MM.1S (cell line): Measurements from ENCODE around the gene TMEM163.

Source experiments
- DNase-seq: peaks from one replicate; pipeline ENCODE4 v3.0.0-alpha.2; 2015
- H2AFZ ChIP-seq: fragments of 300-600 bp; sonication (generic); 2 replicates; pipeline ENCODE4 v1.6.0; 2016; ENCODE audit warnings: antibody characterized with exemption, low read length
- H3F3A ChIP-seq: fragments of 300-600 bp; sonication (generic); 2 replicates; pipeline ENCODE4 v1.6.1; 2016; ENCODE audit warnings: mild to moderate bottlenecking, antibody characterized with exemption, low read length, moderate library complexity, mixed read lengths; ENCODE audit not compliant: insufficient read depth
- H3K27ac ChIP-seq: fragments of 300-600 bp; sonication (generic); 2 replicates; pipeline ENCODE4 v1.5.1; 2016; ENCODE audit warnings: mild to moderate bottlenecking, low read length
- H3K27me3 ChIP-seq: fragments of 300-600 bp; sonication (generic); replicated peaks from 2 replicates; pipeline ENCODE4 v1.6.0; 2016; ENCODE audit warnings: low read length; ENCODE audit not compliant: insufficient read depth
- H3K36me3 ChIP-seq: fragments of 300-600 bp; sonication (generic); replicated peaks from 2 replicates; pipeline ENCODE4 v1.6.1; 2016; ENCODE audit warnings: mild to moderate bottlenecking, low read length, mixed read lengths; ENCODE audit not compliant: insufficient read depth
- H3K4me1 ChIP-seq: fragments of 300-600 bp; sonication (generic); 2 replicates; pipeline ENCODE4 v1.6.1; 2016; ENCODE audit warnings: low read length, mixed read lengths
- H3K4me2 ChIP-seq: fragments of 300-600 bp; sonication (generic); 2 replicates; pipeline ENCODE4 v1.6.0; 2016; ENCODE audit warnings: low read depth, low read length
- H3K4me3 ChIP-seq: fragments of 300-600 bp; sonication (generic); 2 replicates; pipeline ENCODE4 v1.5.1; 2016; ENCODE audit warnings: low read length, mixed read lengths
- H3K79me2 ChIP-seq: fragments of 300-600 bp; sonication (generic); 2 replicates; pipeline ENCODE4 v1.6.1; 2016; ENCODE audit warnings: mixed run types, low read length, mixed read lengths
- H3K9ac ChIP-seq: fragments of 300-600 bp; sonication (generic); 2 replicates; pipeline ENCODE4 v1.6.1; 2016; ENCODE audit warnings: low read length, mixed read lengths
- H3K9me2 ChIP-seq: fragments of 300-600 bp; sonication (generic); replicated peaks from 2 replicates; pipeline ENCODE4 v1.6.1; 2016; ENCODE audit warnings: mild to moderate bottlenecking, low read length, mixed read lengths; ENCODE audit not compliant: insufficient read depth
- H3K9me3 ChIP-seq: fragments of 300-600 bp; sonication (generic); replicated peaks from 2 replicates; pipeline ENCODE4 v1.6.1; 2016; ENCODE audit warnings: mild to moderate bottlenecking, low read length, mixed read lengths; ENCODE audit not compliant: insufficient read depth
- H4K20me1 ChIP-seq: fragments of 300-600 bp; sonication (generic); 2 replicates; pipeline ENCODE4 v1.6.1; 2016; ENCODE audit warnings: mild to moderate bottlenecking, low read length, moderate library complexity, mixed read lengths; ENCODE audit not compliant: insufficient read depth
- CTCF ChIP-seq: fragments of 300-600 bp; sonication (generic); IDR thresholded peaks from 2 replicates; pipeline ENCODE4 v1.5.1; 2016; ENCODE audit warnings: antibody characterized with exemption, low read length, mixed read lengths
- EZH2 ChIP-seq: fragments of 300-600 bp; sonication (generic); optimal IDR thresholded peaks from 2 replicates; pipeline ENCODE3; 2017; ENCODE audit warnings: low read depth, mild to moderate bottlenecking, antibody characterized with exemption, low read length, mixed read lengths
- EZH2phosphoT487 ChIP-seq: fragments of 300-600 bp; sonication (generic); IDR thresholded peaks from 2 replicates; pipeline ENCODE4 v1.6.1; 2018; ENCODE audit warnings: antibody characterized with exemption, low read length

The TMEM163 gene

DNA sequence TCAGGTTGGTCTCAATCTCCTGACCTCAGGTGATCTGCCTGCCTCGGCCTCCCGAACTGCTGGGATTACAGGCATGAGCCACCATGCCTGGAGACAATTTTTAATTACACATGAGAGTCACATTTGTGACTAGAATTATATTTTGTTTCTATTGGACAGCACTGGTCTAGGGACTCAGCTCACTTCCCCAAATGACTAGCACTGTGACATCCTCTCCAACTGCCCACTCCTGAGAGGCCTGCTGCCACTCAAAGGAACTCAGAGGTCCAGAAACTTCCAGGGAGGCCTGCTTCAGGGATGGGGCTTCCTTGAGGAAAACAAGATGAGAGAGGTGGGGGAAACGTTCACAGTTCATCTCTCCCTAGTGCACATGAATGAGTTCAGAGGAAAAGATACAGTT, 29.5 kb downstream of the TMEM163 start:
- TF ChIP-seq EZH2phosphoT487 (no peak), EZH2 (no peak), CTCF (no peak)
- Histone ChIP-seq H3F3A (no peaks in the 10 kb centered on the region), H4K20me1 (no peaks in the 10 kb centered on the region), H3K9me2 (no peaks in the 10 kb centered on the region), H3K27me3 (no peaks in the 10 kb centered on the region), H3K36me3 (no peaks in the 10 kb centered on the region), H3K9ac (no peak overlapping the region), H3K4me3 (no peak overlapping the region), H3K79me2 (no peaks in the 10 kb centered on the region), H3K4me2 (no peak overlapping the region), H3K4me1 (no peaks in the 10 kb centered on the region), H3K9me3 (no peaks in the 10 kb centered on the region), H3K27ac (no peak overlapping the region), H2AFZ (no peak overlapping the region)
- no peak for DNase-seq

DNA sequence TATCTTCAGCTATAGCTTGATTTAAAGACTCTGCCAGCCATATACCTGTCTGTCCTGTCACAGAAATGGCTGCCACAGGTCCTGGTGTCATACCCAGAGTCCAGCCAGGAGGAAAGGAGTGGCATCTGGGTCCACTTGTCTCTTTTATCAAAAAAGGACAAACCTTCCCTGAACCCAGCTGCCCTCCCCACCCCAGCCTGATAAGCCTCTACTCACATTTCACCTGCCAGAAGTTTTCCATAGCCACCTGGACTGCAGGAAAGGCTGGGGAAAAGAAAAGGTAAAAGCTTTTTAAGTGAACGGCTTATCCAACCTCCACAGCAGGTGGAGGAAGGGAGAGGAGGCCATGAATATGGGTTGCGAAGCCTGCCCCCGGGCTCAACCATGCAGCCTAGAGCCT, 32.8 kb downstream of the TMEM163 start:
- Histone ChIP-seq H3K4me3 (no peak overlapping the region), H3K4me2 (no peak overlapping the region), H3K27ac (no peak overlapping the region), H4K20me1 (no peaks in the 10 kb centered on the region), H3K36me3 (no peaks in the 10 kb centered on the region), H3K79me2 (no peaks in the 10 kb centered on the region), H3K9ac (no peak overlapping the region), H2AFZ (no peak overlapping the region), H3K9me3 (no peaks in the 10 kb centered on the region), H3K9me2 (no peaks in the 10 kb centered on the region), H3F3A (no peaks in the 10 kb centered on the region), H3K4me1 (no peaks in the 10 kb centered on the region), H3K27me3 (no peaks in the 10 kb centered on the region)
- no peak for TF ChIP-seq EZH2
- TF ChIP-seq CTCF: no peak
- TF ChIP-seq EZH2phosphoT487: no peak
- no peak for DNase-seq

GRCh38 chr2:134683561-134684112, 35.2 kb downstream of the TMEM163 start:
- H3K4me2 ChIP-seq: no peak overlapping the region

More at GRCh38 chr2:134683561-134684112, 35.2 kb downstream of the TMEM163 start:
- Histone ChIP-seq H3K27ac (no peak overlapping the region), H3K4me3 (no peak overlapping the region), H3K79me2 (no peaks in the 10 kb centered on the region), H3K9ac (no peak overlapping the region), H2AFZ (no peak overlapping the region), H3K9me2 (no peaks in the 10 kb centered on the region), H3K36me3 (no peaks in the 10 kb centered on the region), H3K4me1 (no peaks in the 10 kb centered on the region), H3K27me3 (no peaks in the 10 kb centered on the region), H3F3A (no peaks in the 10 kb centered on the region), H4K20me1 (no peaks in the 10 kb centered on the region), H3K9me3 (no peaks in the 10 kb centered on the region)
- DNase-seq: no peak
- no peak for TF ChIP-seq CTCF
- no peak for TF ChIP-seq EZH2
- TF ChIP-seq EZH2phosphoT487: no peak
